Hepatocyte (in vitro differentiated cells): ENCODE measurements around the gene POGLUT2.

Experiments used
- EZH2 ChIP-seq: fragments of 200-600 bp; sonication (generic); IDR thresholded peaks from 2 replicates; pipeline ENCODE4 v1.6.1; 2016; ENCODE audit warnings: antibody characterized with exemption, mild to moderate bottlenecking, borderline replicate concordance
- EZH2phosphoT487 ChIP-seq: fragments of 200-600 bp; sonication (generic); IDR thresholded peaks from one replicate; pipeline ENCODE4 v1.6.1; 2018; ENCODE audit warnings: antibody characterized with exemption, mild to moderate bottlenecking, low read depth, moderate library complexity; ENCODE audit not compliant: unreplicated experiment, severe bottlenecking
- TF ChIP-seq, protein P1 (sequence below): fragments of 200-600 bp; sonication (generic); IDR thresholded peaks from 2 replicates; pipeline ENCODE4 v1.5.1; 2016; ENCODE audit warnings: antibody characterized with exemption, mild to moderate bottlenecking; ENCODE audit not compliant: poor library complexity

DNA sequence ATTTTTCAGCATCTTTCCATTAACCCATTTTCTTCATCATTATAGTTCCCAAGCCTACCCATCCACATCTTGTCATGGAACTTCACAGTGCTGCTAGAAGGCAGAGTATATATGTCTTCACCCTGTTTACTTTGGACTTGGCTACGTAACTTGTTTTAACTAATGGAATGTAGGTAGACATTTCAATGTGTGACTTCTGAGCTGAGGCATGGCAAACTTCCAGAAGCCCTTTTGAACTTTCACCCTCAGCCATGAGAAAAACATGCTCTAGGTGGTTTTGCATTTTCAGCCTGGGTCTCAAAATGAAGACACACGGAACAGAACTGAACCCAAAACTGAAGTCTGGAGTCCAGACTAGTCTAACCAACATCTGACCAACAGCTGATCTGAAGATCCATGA, 28.3 kb downstream of the POGLUT2 start:
- TF ChIP-seq, protein P1, sequence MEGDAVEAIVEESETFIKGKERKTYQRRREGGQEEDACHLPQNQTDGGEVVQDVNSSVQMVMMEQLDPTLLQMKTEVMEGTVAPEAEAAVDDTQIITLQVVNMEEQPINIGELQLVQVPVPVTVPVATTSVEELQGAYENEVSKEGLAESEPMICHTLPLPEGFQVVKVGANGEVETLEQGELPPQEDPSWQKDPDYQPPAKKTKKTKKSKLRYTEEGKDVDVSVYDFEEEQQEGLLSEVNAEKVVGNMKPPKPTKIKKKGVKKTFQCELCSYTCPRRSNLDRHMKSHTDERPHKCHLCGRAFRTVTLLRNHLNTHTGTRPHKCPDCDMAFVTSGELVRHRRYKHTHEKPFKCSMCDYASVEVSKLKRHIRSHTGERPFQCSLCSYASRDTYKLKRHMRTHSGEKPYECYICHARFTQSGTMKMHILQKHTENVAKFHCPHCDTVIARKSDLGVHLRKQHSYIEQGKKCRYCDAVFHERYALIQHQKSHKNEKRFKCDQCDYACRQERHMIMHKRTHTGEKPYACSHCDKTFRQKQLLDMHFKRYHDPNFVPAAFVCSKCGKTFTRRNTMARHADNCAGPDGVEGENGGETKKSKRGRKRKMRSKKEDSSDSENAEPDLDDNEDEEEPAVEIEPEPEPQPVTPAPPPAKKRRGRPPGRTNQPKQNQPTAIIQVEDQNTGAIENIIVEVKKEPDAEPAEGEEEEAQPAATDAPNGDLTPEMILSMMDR = no peak
- TF ChIP-seq EZH2phosphoT487 = no peak
- no peak for TF ChIP-seq EZH2
